Embryonic facial prominence (tissue), 1 donor: Measurements from ENCODE around the gene PCDHB4.
"Not testable (repeated sequence)": the region's sequence is repeated elsewhere in the genome, so short reads cannot be mapped to it uniquely, and the experiment has no call there.

Experiments
- DNase-seq: peaks from one replicate; pipeline ENCODE4 v3.0.0-alpha.2; 2016; ENCODE audit errors: extremely low spot score

PCDHB4 gene

DNA sequence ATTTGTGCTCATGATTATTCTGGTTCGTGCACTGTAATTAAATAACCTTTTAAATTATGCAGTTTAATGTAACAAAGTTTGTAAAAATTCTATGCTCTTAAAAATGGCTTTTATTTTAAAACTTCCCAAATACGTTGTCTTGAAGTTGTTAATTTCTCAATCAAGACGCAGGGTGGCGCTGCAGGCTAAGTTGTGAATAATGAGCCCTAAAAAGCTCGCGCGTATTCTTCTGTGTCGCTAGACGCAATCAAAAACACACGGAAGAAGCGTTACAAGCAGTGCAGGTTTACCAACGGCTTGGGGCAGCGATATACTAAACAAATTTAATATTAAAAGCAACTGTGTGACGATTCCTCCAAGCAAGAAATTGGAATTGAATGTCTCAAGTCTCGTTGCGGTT lies at the start of gene PCDHB4:
Gene PCDHB4, plus strand, starts transcription at position 256 of the 400 bp plus-strand sequence. CDS start 181 bp downstream, outside the sequence.
- no peak for DNase-seq

DNA sequence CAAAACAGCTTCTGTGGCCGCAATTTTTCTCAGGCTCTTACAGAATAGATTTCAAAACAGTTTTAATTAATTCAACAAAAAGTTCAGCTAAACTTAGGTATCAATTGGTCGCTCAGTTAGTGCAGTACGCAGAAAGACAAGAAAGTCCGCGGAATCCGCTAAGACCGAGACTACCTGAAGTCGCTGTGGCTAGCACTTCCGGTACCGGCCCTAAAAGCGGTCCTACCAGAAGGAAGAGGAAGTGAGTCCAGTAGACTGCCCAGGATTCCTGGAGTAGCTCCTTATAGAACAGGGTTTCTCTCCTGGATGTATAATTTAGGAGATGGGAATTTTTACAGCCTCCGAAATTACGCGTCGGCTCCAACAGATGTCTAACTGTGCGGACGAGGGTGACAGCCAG lies 43.8 kb upstream of the PCDHB4 start:
- DNase-seq = no peak

DNA sequence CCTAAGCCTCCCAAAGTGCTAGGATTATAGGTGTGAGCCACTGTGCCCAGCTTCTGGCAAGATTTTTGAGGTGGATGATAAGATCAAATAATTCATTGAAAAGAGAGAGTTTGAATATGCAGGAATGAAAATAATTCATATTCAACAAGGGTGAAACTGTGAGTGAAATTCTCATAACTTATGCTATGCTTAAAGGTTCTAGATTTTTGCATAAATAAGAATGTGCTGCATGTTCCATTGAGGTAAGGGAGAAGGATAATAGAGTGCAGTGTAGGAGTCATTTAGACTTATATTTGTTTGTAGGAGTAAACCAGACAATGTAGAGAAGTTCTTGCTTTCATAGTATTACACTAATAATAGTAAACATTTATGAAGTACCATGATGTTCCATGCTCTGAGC lies 39.4 kb upstream of the PCDHB4 start:
- no peak for DNase-seq

DNA sequence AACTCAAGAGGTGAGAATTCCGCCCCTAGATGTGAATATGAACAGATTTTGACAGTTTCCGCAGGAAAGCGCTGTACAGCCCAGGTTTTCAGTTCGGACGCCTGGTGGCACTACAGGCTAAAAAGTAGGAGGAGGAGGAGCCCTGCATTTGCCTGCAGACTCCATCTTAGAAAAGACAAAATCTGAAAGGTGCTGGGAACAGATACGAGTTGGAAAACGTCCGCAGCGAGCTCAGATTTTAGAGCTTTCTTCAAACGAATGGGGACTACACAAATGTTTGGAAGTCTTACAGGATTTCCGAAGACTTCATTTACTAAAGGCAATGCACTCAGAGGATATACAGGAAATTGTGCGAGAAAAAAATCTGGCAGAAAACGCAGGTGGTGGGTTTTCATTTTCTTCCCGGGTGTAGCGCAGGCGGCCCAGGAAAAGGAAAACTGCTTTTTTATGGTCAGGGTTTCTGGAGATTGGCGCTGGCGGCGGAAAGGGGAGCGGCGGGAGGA lies 37.1 kb upstream of the PCDHB4 start:
- DNase-seq = no peak

GRCh38 chr5:141094481-141095262 lies 26.9 kb upstream of the PCDHB4 start, which contains the start of gene PCDHB2:
Gene PCDHB2, plus strand, starts transcription at chr5:141094615. Its CDS starts 176 bp downstream, at chr5:141094791.
- no peak for DNase-seq

DNA sequence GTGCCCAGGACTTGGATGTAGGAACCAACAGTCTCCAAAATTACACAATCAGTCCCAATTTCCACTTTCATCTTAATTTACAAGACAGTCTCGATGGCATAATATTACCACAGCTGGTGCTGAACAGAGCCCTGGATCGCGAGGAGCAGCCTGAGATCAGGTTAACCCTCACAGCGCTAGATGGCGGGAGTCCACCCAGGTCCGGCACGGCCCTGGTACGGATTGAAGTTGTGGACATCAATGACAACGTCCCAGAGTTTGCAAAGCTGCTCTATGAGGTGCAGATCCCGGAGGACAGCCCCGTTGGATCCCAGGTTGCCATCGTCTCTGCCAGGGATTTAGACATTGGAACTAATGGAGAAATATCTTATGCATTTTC lies 26.4 kb upstream of the PCDHB4 start:
- no peak for DNase-seq

DNA sequence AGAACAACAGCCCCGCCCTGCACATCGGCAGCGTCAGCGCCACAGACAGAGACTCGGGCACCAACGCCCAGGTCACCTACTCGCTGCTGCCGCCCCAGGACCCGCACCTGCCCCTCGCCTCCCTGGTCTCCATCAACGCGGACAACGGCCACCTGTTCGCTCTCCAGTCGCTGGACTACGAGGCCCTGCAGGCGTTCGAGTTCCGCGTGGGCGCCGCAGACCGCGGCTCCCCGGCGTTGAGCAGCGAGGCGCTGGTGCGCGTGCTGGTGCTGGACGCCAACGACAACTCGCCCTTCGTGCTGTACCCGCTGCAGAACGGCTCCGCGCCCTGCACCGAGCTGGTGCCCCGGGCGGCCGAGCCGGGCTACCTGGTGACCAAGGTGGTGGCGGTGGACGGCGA lies 25.4 kb upstream of the PCDHB4 start:
- DNase-seq = not testable (repeated sequence)

DNA sequence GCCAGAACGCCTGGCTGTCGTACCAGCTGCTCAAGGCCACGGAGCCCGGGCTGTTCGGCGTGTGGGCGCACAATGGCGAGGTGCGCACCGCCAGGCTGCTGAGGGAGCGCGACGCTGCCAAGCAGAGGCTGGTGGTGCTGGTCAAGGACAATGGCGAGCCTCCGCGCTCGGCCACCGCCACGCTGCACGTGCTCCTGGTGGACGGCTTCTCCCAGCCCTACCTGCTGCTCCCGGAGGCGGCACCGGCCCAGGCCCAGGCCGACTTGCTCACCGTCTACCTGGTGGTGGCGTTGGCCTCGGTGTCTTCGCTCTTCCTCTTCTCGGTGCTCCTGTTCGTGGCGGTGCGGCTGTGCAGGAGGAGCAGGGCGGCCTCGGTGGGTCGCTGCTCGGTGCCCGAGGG lies 25.0 kb upstream of the PCDHB4 start:
- DNase-seq = not testable (repeated sequence)

DNA sequence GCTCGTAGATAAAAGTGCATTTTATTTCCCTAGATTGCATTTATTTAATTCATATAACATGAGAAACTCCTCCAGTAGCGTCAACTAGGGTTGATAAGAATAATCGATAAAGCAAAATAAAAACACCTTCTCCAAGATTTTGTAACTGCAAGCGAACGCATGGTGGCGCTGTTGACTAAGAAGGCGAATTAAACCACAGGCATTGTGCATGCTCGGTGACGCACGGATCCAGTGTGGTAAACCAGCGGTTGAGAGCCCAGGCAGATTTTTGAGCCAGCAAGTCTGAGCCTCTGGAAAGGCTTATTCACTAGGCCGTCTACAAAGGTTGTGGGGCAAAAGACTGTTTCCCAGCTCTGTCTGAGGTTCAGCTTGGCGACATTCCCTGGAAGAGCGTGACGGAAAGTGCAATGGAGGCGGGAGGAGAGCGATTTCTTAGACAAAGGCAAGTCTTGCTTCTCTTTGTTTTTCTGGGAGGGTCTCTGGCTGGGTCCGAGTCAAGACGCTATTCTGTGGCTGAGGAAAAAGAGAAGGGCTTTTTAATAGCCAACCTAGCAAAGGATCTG lies 21.3 kb upstream of the PCDHB4 start, which contains the start of gene PCDHB3:
Gene PCDHB3, plus strand, starts transcription at position 231 of the 563 bp plus-strand sequence. Its CDS starts 177 bp downstream, at position 408.
- DNase-seq = no peak

- no peak for DNase-seq
Observed at GRCh38 chr5:141101059-141101458, 20.6 kb upstream of the PCDHB4 start.

DNA sequence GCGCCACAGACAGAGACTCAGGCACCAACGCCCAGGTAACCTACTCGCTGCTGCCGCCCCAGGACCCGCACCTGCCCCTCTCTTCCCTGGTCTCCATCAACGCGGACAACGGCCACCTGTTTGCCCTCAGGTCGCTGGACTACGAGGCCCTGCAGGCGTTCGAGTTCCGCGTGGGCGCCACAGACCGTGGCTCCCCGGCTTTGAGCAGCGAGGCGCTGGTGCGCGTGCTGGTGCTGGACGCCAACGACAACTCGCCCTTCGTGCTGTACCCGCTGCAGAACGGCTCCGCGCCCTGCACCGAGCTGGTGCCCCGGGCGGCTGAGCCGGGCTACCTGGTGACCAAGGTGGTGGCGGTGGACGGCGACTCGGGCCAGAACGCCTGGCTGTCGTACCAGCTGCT lies 19.5 kb upstream of the PCDHB4 start:
- not testable (repeated sequence) for DNase-seq

- DNase-seq = not testable (repeated sequence)
Observed at GRCh38 chr5:141102471-141102870, 19.1 kb upstream of the PCDHB4 start.

DNA sequence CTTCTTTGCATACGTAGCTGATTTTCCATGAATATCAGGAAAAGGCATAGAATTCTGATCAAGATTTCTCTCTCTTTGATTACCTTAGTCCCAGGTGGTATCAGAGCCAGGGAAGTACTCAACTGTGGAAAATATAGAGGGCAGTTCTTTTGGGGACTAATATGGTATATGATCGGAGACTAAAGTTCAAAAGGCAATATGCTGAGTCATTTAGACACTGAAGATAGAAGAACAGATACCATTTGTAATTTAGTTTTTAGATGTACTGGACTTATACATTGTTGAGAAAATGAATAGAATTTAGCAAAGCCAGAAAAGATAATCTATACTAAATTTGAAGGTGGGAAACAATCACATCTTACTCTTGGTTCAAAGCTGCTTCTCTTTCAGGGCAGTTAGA lies 16.3 kb upstream of the PCDHB4 start:
- DNase-seq = no peak

DNA sequence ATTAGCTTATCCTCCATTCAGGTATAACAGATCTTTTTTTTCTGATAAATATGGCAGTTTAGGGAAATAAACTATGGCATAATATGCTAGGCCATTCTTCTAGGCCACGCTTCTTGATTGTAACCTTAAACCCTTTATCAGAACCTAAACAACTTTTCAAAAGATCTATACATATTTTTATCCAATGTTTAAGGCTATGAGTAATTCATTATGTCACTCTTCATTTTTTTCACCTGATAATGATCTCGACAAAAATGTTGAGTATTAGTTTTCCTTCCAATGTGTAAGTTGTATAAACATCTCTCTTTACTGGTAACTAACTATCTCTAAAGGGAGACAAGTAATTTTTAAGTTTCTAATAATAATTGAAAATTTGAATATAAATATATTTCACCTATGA lies 2.4 kb upstream of the PCDHB4 start:
- DNase-seq = no peak

DNA sequence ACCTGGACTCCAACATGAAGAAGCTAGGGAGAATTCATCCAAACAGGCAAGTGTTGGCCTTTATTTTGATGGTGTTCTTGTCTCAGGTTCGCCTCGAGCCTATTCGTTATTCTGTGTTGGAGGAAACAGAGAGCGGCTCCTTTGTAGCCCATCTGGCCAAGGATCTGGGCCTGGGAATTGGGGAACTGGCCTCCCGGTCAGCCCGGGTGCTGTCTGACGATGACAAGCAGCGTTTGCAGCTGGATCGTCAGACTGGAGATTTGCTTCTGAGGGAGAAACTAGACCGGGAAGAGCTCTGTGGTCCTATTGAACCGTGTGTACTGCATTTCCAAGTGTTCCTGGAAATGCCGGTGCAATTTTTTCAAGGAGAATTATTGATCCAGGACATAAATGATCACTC lies 367 bp downstream of the PCDHB4 start:
- DNase-seq = no peak

DNA sequence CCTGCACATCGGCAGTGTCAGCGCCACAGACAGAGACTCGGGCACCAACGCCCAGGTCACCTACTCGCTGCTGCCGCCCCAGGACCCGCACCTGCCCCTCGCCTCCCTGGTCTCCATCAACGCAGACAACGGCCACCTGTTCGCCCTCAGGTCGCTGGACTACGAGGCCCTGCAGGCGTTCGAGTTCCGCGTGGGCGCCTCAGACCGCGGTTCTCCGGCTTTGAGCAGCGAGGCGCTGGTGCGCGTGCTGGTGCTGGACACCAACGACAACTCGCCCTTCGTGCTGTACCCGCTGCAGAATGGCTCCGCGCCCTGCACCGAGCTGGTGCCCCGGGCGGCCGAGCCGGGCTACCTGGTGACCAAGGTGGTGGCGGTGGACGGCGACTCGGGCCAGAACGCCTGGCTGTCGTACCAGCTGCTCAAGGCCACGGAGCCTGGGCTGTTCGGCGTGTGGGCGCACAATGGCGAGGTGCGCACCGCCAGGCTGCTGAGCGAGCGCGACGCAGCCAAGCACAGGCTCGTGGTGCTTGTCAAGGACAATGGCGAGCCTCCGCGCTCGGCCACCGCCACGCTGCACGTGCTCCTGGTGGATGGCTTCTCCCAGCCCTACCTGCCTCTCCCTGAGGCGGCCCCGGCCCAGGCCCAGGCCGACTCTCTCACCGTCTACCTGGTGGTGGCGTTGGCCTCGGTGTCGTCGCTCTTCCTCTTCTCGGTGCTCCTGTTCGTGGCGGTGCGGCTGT lies 1.9 kb downstream of the PCDHB4 start:
- DNase-seq = not testable (repeated sequence)

GRCh38 chr5:141127305-141127704 lies 5.7 kb downstream of the PCDHB4 start:
- DNase-seq = no peak

DNA sequence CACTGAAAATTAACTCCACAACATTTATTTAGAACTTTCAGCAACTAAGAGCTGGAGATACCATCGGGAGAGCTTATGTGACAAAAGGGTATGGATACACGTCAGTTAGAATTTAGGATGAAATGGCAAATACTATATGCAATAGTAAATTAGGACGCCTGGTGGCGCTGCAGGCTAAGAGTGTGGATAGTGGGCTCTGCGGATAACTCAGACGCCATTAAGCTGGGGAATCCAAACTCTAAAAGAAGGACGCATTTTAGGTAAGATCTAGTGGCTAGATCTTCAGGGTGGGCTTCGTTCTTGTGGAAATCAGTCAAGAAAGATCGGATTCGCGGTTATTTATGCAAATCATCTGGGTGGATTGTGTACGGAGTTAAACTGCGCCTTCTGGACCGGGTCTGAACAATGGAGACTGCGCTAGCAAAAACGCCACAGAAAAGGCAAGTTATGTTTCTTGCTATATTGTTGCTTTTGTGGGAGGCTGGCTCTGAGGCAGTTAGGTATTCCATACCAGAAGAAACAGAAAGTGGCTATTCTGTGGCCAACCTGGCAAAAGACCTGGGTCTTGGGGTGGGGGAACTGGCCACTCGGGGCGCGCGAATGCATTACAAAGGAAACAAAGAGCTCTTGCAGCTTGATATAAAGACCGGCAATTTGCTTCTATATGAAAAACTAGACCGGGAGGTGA lies 13.6 kb downstream of the PCDHB4 start, which contains the start of gene PCDHB5:
Gene PCDHB5, plus strand, starts transcription at position 177 of the 688 bp plus-strand sequence. Its CDS starts 229 bp downstream, at position 406.
- DNase-seq = no peak

GRCh38 chr5:141135718-141136266 lies 14.2 kb downstream of the PCDHB4 start:
- no peak for DNase-seq

DNA sequence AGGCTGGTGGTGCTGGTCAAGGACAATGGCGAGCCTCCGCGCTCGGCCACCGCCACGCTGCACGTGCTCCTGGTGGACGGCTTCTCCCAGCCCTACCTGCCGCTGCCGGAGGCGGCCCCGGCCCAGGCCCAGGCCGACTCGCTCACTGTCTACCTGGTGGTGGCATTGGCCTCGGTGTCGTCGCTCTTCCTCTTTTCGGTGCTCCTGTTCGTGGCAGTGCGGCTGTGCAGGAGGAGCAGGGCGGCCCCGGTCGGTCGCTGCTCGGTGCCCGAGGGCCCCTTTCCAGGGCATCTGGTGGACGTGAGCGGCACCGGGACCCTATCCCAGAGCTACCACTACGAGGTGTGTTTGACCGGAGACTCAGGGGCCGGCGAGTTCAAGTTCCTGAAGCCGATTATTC lies 15.7 kb downstream of the PCDHB4 start:
- not testable (repeated sequence) for DNase-seq

DNA sequence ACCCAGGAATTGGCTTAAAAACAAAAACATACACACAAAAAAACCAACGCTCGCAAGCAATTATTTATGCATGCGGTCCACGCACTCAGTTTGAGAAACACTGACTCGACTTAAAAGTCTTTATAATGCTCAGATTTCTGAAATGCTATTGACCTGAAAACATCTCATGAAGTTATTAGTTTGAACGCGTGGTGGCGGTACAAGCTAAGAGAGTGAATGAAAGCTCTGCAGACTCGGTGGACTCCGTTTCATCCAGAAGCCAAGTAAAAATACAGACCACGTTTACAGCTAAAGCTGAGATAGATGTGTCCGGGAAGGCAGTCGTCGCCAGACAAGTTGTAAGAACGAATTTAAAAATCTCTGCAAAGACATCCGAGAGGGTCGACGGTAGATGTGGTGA lies 28.2 kb downstream of the PCDHB4 start, which contains the start of gene PCDHB6:
Gene PCDHB6, plus strand, starts transcription at position 246 of the 400 bp plus-strand sequence. CDS start 201 bp downstream, outside the sequence.
- DNase-seq = no peak
